ENCODE results near the gene SMURF1. TPM values are rescaled to one million over a fixed set of nuclear protein-coding genes. Genes with fewer than 3 reads are reported as not detected.

SMURF1 gene
- total and polyA plus RNA-seq, 10 donors: 2.5 to 29.0 (median 21.0) TPM

DNA sequence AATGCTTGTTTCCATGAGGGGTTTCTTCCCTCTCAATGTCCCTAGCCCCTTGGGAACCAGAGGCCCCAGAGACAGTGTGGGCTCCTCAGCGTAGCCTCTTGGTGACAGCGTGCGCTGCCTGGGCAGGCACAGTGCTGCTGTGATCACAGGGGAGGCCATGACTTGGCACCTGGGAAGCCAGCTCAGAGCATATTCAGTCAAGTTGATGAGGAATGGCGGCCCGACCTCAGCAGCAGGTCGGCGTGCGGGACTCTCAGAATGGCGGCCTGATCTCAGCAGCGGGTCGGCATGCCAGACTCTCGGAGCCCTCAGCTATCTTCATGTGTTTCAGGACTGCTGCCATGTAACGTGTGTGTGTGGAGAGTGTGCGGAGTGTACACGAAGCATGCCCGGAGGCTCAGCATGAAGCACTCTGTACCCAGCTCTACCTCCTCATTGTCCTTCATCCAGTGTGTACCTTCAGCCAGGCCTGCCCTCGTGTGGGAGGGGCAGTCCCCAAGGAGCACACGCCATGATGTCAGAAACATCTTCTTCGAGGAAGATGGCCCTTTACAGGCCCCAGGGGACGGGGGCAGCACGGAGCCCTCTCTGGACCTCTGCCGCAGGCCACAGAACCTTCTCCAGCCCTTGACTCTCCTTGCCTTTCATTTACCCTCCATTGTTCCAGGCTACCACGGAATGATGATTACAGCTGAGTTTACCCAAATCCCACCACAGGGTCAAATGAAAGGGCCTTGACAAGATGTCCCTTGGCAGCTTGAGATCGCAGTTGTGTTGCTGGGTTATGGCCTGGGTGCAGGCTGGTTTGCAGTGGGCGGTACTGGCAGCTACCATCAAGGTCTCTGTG, 130.4 kb downstream of the SMURF1 start:
- H3K4me1 ChIP-seq: peaks cover 0 to under 1% (median 0%) of the 10 kb centered on the region in 6 donors
- WGBS, 5 donors: 92 to 97% (median 95%) methylated on average over 20 to 25 of the region's 25 CpGs
- no peaks in the 10 kb centered on the region for H3K9me3 ChIP-seq
- DNase-seq: no peak
- intact Hi-C loops (cut with DNase I; ENCODE audit: low total_unique reads): no loop called here
- TF ChIP-seq CTCF (IDR thresholded peaks at IDR 0.05 in 8 of 11, conservative IDR thresholded peaks at IDR 0.05 in 3 of 11) (no peak), POLR2AphosphoS5 (IDR thresholded peaks at IDR 0.05) (no peak), POLR2A (IDR thresholded peaks at IDR 0.05) (no peak)
- H3K36me3 ChIP-seq: peaks cover 0 to 88% (median 77%) of the 10 kb centered on the region in 6 donors
- H3K27ac ChIP-seq: no peak overlapping the region
- no peaks in the 10 kb centered on the region for H3K27me3 ChIP-seq (replicated peaks in 1 of 7)
- H3K4me3 ChIP-seq: no peak overlapping the region

DNA sequence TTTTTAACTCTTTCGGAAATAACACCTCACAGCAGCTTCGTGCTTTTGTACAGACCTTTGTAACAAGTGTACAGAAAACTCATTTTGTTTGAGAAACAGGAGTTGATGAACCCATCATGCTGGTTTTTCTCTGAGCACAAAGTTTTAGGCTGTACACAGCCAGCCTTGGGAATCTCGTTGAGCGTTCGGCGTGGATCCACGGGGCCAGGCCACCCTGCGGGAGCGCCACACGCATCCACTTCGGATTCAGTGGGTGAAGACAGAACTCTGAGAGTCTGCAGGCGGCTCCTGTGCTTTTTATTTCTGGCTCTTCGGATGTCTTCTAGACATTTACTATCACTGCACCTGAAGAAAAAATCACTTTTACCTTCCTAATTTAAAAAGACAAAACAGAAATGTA, 131.2 kb downstream of the SMURF1 start:
- intact Hi-C loops (cut with DNase I; ENCODE audit: low total_unique reads): no loop called here
- Histone ChIP-seq H3K36me3 (peaks cover 0 to 95% (median 85%) of the 10 kb centered on the region in 6 donors), H3K27me3 (replicated peaks in 1 of 7) (no peaks in the 10 kb centered on the region), H3K9me3 (no peaks in the 10 kb centered on the region), H3K4me3 (no peak overlapping the region), H3K27ac (no peak overlapping the region), H3K4me1 (no peaks in the 10 kb centered on the region)
- TF ChIP-seq POLR2AphosphoS5 (IDR thresholded peaks at IDR 0.05): no peak
- TF ChIP-seq POLR2A (IDR thresholded peaks at IDR 0.05): no peak
- TF ChIP-seq CTCF (IDR thresholded peaks at IDR 0.05 in 8 of 11, conservative IDR thresholded peaks at IDR 0.05 in 3 of 11): no peak
- no peak for DNase-seq
- 92 to 97% (median 96%) methylated on average over 13 of the region's 13 CpGs for WGBS, 5 donors

- Histone ChIP-seq H3K9me3 (no peaks in the 10 kb centered on the region), H3K36me3 (peaks cover 0 to 96% (median 93%) of the 10 kb centered on the region in 6 donors), H3K4me1 (no peaks in the 10 kb centered on the region), H3K27me3 (replicated peaks in 1 of 7) (no peaks in the 10 kb centered on the region), H3K4me3 (no peak overlapping the region), H3K27ac (no peak overlapping the region)
- intact Hi-C loops (cut with DNase I; ENCODE audit: low total_unique reads): no loop called here
- TF ChIP-seq POLR2A (IDR thresholded peaks at IDR 0.05): no peak
- TF ChIP-seq CTCF (IDR thresholded peaks at IDR 0.05 in 8 of 11, conservative IDR thresholded peaks at IDR 0.05 in 3 of 11): no peak
- TF ChIP-seq POLR2AphosphoS5 (IDR thresholded peaks at IDR 0.05): no peak
- 95 to 97% (median 96%) methylated on average over 28 to 36 of the region's 36 CpGs for WGBS, 5 donors
- no peak for DNase-seq
These were observed 132.1 kb downstream of the SMURF1 start for GRCh38 chr7:99011706-99012404.

DNA sequence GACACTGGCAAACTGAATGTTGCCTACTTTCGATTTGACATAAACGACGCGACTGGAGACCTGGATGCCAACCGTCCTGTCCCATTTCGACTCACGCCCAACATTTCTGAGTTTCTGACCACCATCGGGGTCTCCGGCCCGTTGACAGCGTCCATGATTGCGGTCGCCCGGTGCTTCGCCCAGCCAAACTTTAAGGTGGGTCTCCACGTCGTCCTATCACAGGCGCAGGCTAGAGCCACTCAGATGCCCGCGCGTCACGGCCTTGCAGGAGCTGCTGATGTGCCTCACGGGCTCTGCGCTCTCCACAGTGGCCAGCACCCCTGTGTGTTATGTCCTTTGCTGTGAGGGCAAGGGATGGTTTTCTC, 132.6 kb downstream of the SMURF1 start:
- H3K27ac ChIP-seq: no peak overlapping the region
- DNase-seq: no peak
- intact Hi-C loops (cut with DNase I; ENCODE audit: low total_unique reads): no loop called here
- TF ChIP-seq CTCF (IDR thresholded peaks at IDR 0.05 in 8 of 11, conservative IDR thresholded peaks at IDR 0.05 in 3 of 11) (no peak), POLR2AphosphoS5 (IDR thresholded peaks at IDR 0.05) (peak in 1 of 3 donors; percentile 52)
- no peak overlapping the region for H3K4me3 ChIP-seq
- 97 to 99% (median 98%) methylated on average over 23 to 24 of the region's 24 CpGs for WGBS, 5 donors
- no peaks in the 10 kb centered on the region for H3K9me3 ChIP-seq
- no peaks in the 10 kb centered on the region for H3K27me3 ChIP-seq (replicated peaks in 1 of 7)
- H3K4me1 ChIP-seq: no peaks in the 10 kb centered on the region
- H3K36me3 ChIP-seq: peaks cover 0 to 100% (median 96%) of the 10 kb centered on the region in 6 donors
